Lower lobe of right lung (tissue), 2 donors: ENCODE measurements around the gene WDR90. TPM values are rescaled to one million over a fixed set of nuclear protein-coding genes. Genes with fewer than 3 reads are reported as not detected.

Source experiments
- ATAC-seq, 2 donors: fragments of 200-7000 bp; cut with Tn5 transposase; one replicate each; pipeline ENCODE4 v1.9.1; 2020 to 2022; ENCODE audit warnings: mild to moderate bottlenecking in 2 of 2, moderate library complexity in 2 of 2
- DNase-seq: peaks from one replicate; pipeline ENCODE4 v3.0.0-alpha.2; 2020
- H3K27ac ChIP-seq: fragments of 200-600 bp; one replicate; pipeline ENCODE4 v1.8.0; 2022
- H3K27me3 ChIP-seq: fragments of 200-600 bp; one replicate; pipeline ENCODE4 v1.8.0; 2022; ENCODE audit warnings: low read depth
- H3K36me3 ChIP-seq: fragments of 200-600 bp; one replicate; pipeline ENCODE4 v1.8.0; 2022; ENCODE audit warnings: mild to moderate bottlenecking
- H3K4me1 ChIP-seq: fragments of 200-600 bp; one replicate; pipeline ENCODE4 v1.8.0; 2022
- H3K4me3 ChIP-seq: fragments of 200-600 bp; one replicate; pipeline ENCODE4 v1.8.0; 2022; ENCODE audit warnings: mild to moderate bottlenecking
- H3K9me3 ChIP-seq: fragments of 200-600 bp; one replicate; pipeline ENCODE4 v1.8.0; 2022
- intact Hi-C: fragments of 100-400 bp; cut with DNase I; formaldehyde crosslinking; loops from one replicate; pipeline ENCODE4 v1.11.0; 2022
- total RNA-seq: library from RNA; stranded (reverse); fragmentation: NEBNext Ultra II Directional; extraction: Animal tissue kit (Norgen Biotek cat#: 25700); gene quantifications from one replicate; pipeline ENCODE4 v1.2.1, GENCODE V29; 2021
- TF ChIP-seq, protein P1 (sequence below): fragments of 200-600 bp; IDR thresholded peaks from one replicate; pipeline ENCODE4 v1.8.0; 2022; ENCODE audit warnings: antibody characterized with exemption, mild to moderate bottlenecking
- donor health status: DM: no; HTN: yes; CAD: no; lungs with severe emphysema.

WDR90 gene
- total RNA-seq, 1 donor from 2014 or later, result 31.4 TPM

- Histone ChIP-seq H3K27me3 (peaks cover 11% of the 10 kb centered on the region), H3K27ac (no peak overlapping the region), H3K9me3 (no peaks in the 10 kb centered on the region), H3K4me3 (no peak overlapping the region), H3K4me1 (peaks cover 46% of the 10 kb centered on the region), H3K36me3 (peaks cover 27% of the 10 kb centered on the region)
- intact Hi-C loops, result no loop called here
- TF ChIP-seq, protein P1, sequence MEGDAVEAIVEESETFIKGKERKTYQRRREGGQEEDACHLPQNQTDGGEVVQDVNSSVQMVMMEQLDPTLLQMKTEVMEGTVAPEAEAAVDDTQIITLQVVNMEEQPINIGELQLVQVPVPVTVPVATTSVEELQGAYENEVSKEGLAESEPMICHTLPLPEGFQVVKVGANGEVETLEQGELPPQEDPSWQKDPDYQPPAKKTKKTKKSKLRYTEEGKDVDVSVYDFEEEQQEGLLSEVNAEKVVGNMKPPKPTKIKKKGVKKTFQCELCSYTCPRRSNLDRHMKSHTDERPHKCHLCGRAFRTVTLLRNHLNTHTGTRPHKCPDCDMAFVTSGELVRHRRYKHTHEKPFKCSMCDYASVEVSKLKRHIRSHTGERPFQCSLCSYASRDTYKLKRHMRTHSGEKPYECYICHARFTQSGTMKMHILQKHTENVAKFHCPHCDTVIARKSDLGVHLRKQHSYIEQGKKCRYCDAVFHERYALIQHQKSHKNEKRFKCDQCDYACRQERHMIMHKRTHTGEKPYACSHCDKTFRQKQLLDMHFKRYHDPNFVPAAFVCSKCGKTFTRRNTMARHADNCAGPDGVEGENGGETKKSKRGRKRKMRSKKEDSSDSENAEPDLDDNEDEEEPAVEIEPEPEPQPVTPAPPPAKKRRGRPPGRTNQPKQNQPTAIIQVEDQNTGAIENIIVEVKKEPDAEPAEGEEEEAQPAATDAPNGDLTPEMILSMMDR, result no peak
- no peak for DNase-seq
- no peak for ATAC-seq
Observed at GRCh38 chr16:678209-678857, 29.2 kb downstream of the WDR90 start.

GRCh38 chr16:678858-679813, 30.0 kb downstream of the WDR90 start:
- H3K27ac ChIP-seq, result peak overlapping the region; percentile 70
- H3K4me3 ChIP-seq, result peak overlapping the region; percentile 71
- peaks cover 51% of the 10 kb centered on the region for H3K4me1 ChIP-seq
- peaks cover 11% of the 10 kb centered on the region for H3K27me3 ChIP-seq
- TF ChIP-seq, protein P1, result no peak
- no peaks in the 10 kb centered on the region for H3K9me3 ChIP-seq
- ATAC-seq (peak; percentile 14 to 41), DNase-seq (peak; percentile 80)
- peaks cover 20% of the 10 kb centered on the region for H3K36me3 ChIP-seq
- intact Hi-C loops, result no loop called here

DNA sequence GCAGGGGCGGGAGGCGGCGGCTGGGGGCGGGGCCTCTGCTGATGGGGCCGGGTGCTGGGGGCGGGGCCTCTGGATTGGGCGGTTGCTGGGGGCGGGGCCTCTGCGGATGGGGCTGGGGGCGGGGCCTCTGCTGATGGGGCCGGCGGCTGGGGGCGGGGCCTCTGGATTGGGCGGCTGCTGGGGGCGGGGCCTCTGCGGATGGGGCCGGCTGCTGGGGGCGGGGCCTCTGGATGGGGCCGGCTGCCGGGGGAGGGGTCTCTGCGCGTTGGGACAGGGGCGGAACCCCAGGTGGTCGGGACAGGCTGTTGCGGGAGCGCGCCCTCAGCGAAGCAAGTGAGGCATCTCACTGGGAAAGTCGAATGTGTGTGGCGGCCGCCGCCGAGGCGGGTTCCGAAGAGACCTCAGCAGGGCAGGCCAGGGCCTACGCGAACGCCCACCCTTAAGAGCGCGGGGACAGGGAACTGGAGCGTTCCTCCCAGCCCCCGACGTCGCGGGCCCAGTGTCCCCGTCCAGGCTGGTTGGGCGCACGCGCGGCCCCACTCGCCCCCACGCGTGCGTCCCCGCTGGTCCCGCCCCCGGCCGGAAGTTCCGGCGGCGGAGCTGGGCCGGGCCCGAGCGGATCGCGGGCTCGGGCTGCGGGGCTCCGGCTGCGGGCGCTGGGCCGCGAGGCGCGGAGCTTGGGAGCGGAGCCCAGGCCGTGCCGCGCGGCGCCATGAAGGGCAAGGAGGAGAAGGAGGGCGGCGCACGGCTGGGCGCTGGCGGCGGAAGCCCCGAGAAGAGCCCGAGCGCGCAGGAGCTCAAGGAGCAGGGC, 30.9 kb downstream of the WDR90 start, which contains the start of gene STUB1:
STUB1 (plus strand) TSS at position 597 of the 811 bp plus-strand sequence; CDS start at position 713, 116 bp downstream.
- intact Hi-C loops, result no loop called here
- Histone ChIP-seq H3K36me3 (peaks cover 20% of the 10 kb centered on the region), H3K9me3 (no peaks in the 10 kb centered on the region), H3K4me1 (peaks cover 50% of the 10 kb centered on the region), H3K4me3 (peak within 1 kb of the TSS; percentile 71), H3K27me3 (peaks cover 11% of the 10 kb centered on the region), H3K27ac (peak within 1 kb of the TSS; percentile 88)
- TF ChIP-seq, protein P1, result no peak
- DNase-seq, result peak; percentile 90
- peak; percentile 84 to 88 for ATAC-seq

- Histone ChIP-seq H3K4me1 (peaks cover 50% of the 10 kb centered on the region), H3K9me3 (no peaks in the 10 kb centered on the region), H3K4me3 (peak overlapping the region; percentile 71), H3K36me3 (peaks cover 20% of the 10 kb centered on the region), H3K27ac (peak overlapping the region; percentile 88), H3K27me3 (peaks cover 11% of the 10 kb centered on the region)
- DNase-seq (no peak), ATAC-seq (no peak)
- intact Hi-C loops, result no loop called here
- TF ChIP-seq, protein P1, result no peak
Observed at GRCh38 chr16:680625-680945, 31.4 kb downstream of the WDR90 start.
